OCI-LY1 (cell line): Measurements from ENCODE around the gene CNTNAP2.

Source experiments
- CTCF ChIP-seq: fragments of 200-600 bp; sonication (generic), shearing (Covaris generic); IDR thresholded peaks from 2 replicates; pipeline ENCODE4 v1.5.1; 2017; ENCODE audit warnings: mild to moderate bottlenecking, antibody characterized with exemption, low read length, moderate library complexity, mixed read lengths
- EZH2 ChIP-seq: fragments of 200-600 bp; sonication (generic), shearing (Covaris generic); IDR thresholded peaks from 2 replicates; pipeline ENCODE4 v1.8.0; 2017; ENCODE audit warnings: borderline replicate concordance, mixed run types, mild to moderate bottlenecking, antibody characterized with exemption, low read length, moderate library complexity, mixed read lengths

DNA sequence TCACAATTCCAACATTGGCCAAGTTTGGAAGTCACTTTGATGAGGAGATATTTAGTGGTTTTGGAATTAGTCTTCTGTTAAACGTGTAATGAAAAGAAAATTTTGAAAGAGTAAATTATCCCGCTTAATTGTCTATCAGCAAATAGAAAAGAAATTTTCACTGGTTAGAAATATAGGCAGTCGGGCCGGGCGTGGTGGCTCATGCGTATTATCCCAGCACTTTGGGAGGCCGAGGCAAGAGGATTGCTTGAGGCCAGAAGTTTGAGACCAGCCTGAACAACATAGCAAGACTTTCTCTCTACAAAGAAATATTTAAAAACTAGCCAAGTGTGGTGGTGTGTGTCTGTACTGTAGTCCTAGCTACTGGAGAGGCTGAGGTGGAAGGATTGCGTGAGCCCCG lies 13.4 kb downstream of the CNTNAP2 start:
- TF ChIP-seq CTCF (no peak), EZH2 (no peak)
